ENCODE measurements around the gene USP11. TPM values are rescaled to one million over a fixed set of nuclear protein-coding genes. Genes with fewer than 3 reads are reported as not detected.

Gene USP11
- total RNA-seq, 4 donors from 2014 or later: 27.6 to 41.3 (median 32.3) TPM

- TF ChIP-seq, protein P1, sequence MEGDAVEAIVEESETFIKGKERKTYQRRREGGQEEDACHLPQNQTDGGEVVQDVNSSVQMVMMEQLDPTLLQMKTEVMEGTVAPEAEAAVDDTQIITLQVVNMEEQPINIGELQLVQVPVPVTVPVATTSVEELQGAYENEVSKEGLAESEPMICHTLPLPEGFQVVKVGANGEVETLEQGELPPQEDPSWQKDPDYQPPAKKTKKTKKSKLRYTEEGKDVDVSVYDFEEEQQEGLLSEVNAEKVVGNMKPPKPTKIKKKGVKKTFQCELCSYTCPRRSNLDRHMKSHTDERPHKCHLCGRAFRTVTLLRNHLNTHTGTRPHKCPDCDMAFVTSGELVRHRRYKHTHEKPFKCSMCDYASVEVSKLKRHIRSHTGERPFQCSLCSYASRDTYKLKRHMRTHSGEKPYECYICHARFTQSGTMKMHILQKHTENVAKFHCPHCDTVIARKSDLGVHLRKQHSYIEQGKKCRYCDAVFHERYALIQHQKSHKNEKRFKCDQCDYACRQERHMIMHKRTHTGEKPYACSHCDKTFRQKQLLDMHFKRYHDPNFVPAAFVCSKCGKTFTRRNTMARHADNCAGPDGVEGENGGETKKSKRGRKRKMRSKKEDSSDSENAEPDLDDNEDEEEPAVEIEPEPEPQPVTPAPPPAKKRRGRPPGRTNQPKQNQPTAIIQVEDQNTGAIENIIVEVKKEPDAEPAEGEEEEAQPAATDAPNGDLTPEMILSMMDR (IDR thresholded peaks at IDR 0.05): no peak
- DNase-seq (ENCODE audit: low spot score) (no peak), ATAC-seq (ENCODE audit: low FRiP score) (no peak)
These were observed 1.8 kb downstream of the USP11 start for GRCh38 chrX:47234583-47234982.

DNA sequence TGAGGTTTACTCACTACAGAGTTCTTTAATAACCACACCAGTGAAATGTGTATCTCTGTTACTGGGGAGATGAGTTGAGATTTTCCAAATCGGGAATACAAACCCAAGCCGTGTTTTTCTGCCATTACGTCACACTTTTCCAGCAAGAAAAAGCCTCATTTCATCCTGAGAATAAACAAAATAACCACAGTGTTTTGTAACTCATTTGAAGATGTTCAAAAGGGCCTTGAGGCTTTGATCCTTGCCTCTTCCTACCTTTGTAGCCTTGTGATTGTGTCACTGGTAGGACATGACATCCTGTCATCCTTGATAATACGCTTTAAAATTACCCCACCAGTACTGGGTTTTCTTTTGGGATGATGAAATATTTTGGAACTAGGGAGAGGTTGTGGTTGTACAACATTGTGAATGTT lies 2.9 kb downstream of the USP11 start:
- TF ChIP-seq, protein P1 (IDR thresholded peaks at IDR 0.05): no peak
- ATAC-seq (ENCODE audit: low FRiP score): no peak
- DNase-seq (ENCODE audit: low spot score): no peak

DNA sequence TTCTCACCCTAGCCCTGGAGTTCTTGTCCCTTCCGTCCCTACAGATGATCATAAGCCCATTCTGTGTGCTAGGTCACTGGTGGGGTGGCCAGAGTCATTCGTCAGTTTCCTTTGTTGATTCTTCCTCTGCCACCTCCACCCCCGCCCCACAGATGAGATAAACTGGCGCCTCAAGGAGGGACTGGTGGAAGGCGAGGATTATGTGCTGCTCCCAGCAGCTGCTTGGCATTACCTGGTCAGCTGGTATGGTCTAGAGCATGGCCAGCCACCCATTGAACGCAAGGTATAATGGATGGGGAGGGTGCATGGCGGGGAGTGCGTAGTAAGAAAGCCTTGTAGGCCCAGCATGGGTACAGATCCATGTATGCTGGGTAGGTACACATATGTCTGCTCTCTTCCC lies 6.4 kb downstream of the USP11 start:
- DNase-seq (ENCODE audit: low spot score): no peak
- TF ChIP-seq, protein P1 (IDR thresholded peaks at IDR 0.05): no peak
- no peak for ATAC-seq (ENCODE audit: low FRiP score)

- DNase-seq (ENCODE audit: low spot score) (no peak), ATAC-seq (ENCODE audit: low FRiP score) (no peak)
- TF ChIP-seq, protein P1 (IDR thresholded peaks at IDR 0.05): no peak
These were observed 7.2 kb downstream of the USP11 start for GRCh38 chrX:47239898-47240545.

DNA sequence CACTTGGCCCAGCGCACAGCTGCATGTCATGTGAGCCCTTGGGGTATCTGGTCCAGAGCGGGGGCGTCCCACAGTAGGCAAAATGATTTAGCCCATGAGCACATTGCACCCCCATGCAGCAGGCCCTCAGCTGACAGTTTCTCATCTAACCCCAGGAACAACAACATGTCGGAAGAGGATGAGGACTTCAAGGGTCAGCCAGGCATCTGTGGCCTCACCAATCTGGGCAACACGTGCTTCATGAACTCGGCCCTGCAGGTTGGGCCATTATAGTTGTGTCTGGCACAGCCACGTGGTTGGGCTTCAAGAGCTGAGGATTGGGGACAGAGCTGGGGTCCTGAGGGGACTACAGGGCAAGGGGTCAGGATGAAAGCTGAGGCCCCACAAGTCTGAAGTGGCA lies 7.8 kb downstream of the USP11 start:
- TF ChIP-seq, protein P1 (IDR thresholded peaks at IDR 0.05): no peak
- ATAC-seq (ENCODE audit: low FRiP score): no peak
- DNase-seq (ENCODE audit: low spot score): no peak

- no peak for ATAC-seq (ENCODE audit: low FRiP score)
- TF ChIP-seq, protein P1 (IDR thresholded peaks at IDR 0.05): no peak
- no peak for DNase-seq (ENCODE audit: low spot score)
These were observed 8.6 kb downstream of the USP11 start for GRCh38 chrX:47241201-47242011.

DNA sequence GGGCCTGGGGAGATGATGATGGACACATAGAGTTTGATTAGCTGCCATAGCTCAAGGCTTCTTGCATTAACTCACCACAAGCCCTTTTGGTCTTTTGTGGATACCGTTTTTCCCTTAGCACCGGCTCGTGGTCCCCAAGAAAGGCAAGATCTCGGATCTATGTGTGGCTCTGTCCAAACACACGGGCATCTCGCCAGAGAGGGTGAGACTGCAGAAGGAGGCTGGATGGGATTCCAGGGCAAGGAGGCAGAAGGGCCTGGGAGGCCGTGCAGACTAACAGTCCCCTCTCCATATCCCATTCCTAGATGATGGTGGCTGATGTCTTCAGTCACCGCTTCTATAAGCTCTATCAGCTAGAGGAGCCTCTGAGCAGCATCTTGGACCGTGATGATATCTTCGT lies 9.5 kb downstream of the USP11 start:
- ATAC-seq (ENCODE audit: low FRiP score): no peak
- no peak for DNase-seq (ENCODE audit: low spot score)
- TF ChIP-seq, protein P1 (IDR thresholded peaks at IDR 0.05): no peak
